H1 (cell line): Measurements from ENCODE around the gene PPP1R11. TPM values are rescaled to one million over a fixed set of nuclear protein-coding genes. Genes with fewer than 3 reads are reported as not detected.

Experiments
- CTCF ChIA-PET: fragments of 300-600 bp; sonication (Branson Sonifier 250); formaldehyde crosslinking; loops from one replicate; lab custom pipeline; 2021; ENCODE audit not compliant: partially characterized antibody; lab: Charles Lee
- POLR2A ChIA-PET: fragments of 300-600 bp; sonication (Branson Sonifier 250); formaldehyde crosslinking; loops from one replicate; lab custom pipeline; 2021; ENCODE audit warnings: inconsistent platforms; ENCODE audit not compliant: partially characterized antibody; lab: Charles Lee
- DNase-seq, 2 experiments: peaks; one replicate each; pipeline versions ENCODE4 v3.0.0 to v3.0.0-alpha.2; 2010 to 2022; ENCODE audit warnings: low spot score in 2 of 2, low read depth in 1 of 2, mixed read lengths in 1 of 2
- FAIRE-seq: peaks from 2 replicates; lab custom pipeline; 2011; peaks lifted over from hg19 to GRCh38; lab: Jason Lieb, UNC
- H2AFZ ChIP-seq: 2 replicates; pipeline ENCODE4 v1.8.1; 2012; ENCODE audit warnings: low read length, inconsistent platforms
- H2AK5ac ChIP-seq: 2 replicates; pipeline ENCODE4 v1.6.1; 2013; ENCODE audit warnings: low read depth, low read length
- H2BK120ac ChIP-seq: replicated peaks from 2 replicates; pipeline ENCODE3; 2013; ENCODE audit warnings: low read depth, low read length, inconsistent platforms
- H2BK12ac ChIP-seq: 2 replicates; pipeline ENCODE4 v1.6.1; 2013; ENCODE audit warnings: low read depth, low read length
- H2BK15ac ChIP-seq: 2 replicates; pipeline ENCODE4 v1.6.1; 2013; ENCODE audit warnings: low read length
- H2BK20ac ChIP-seq: 2 replicates; pipeline ENCODE4 v1.6.1; 2013; ENCODE audit warnings: low read length
- H2BK5ac ChIP-seq: 2 replicates; pipeline ENCODE4 v1.6.1; 2013; ENCODE audit warnings: low read depth, low read length
- H3K14ac ChIP-seq: 2 replicates; pipeline ENCODE4 v1.6.1; 2013; ENCODE audit warnings: inconsistent platforms; ENCODE audit not compliant: insufficient read length
- H3K18ac ChIP-seq: 2 replicates; pipeline ENCODE4 v1.6.1; 2013; ENCODE audit warnings: low read length; ENCODE audit errors: extremely low read depth
- H3K23ac ChIP-seq: 2 replicates; pipeline ENCODE4 v1.6.1; 2013; ENCODE audit warnings: inconsistent platforms; ENCODE audit not compliant: insufficient read length
- H3K23me2 ChIP-seq: 2 replicates; pipeline ENCODE4 v1.6.1; 2013; ENCODE audit warnings: low read depth, low read length
- H3K27ac ChIP-seq: 2 replicates; pipeline ENCODE4 v1.6.1; 2011; ENCODE audit warnings: low read depth, low read length, inconsistent platforms
- H3K27me3 ChIP-seq, 4 experiments: replicated peaks in 1 of 4; 1 replicate in 1 of 4; 2 replicates in 3 of 4; pipeline versions ENCODE4 v1.6.1 to v1.8.1; 2011 to 2013; ENCODE audit warnings: low read length in 3 of 4, mild to moderate bottlenecking in 3 of 4, inconsistent platforms in 2 of 4, mixed read lengths in 2 of 4, moderate library complexity in 1 of 4; ENCODE audit not compliant: control insufficient read depth in 3 of 4, insufficient read depth in 3 of 4; ENCODE audit errors: extremely low read depth in 1 of 4
- H3K36me3 ChIP-seq, 4 experiments: 2 replicates each; pipeline versions ENCODE4 v1.6.1 to v1.8.1; 2011 to 2013; ENCODE audit warnings: mild to moderate bottlenecking in 4 of 4, low read length in 3 of 4, moderate library complexity in 2 of 4, control low read depth in 1 of 4, inconsistent platforms in 1 of 4; ENCODE audit not compliant: insufficient read depth in 4 of 4, control insufficient read depth in 2 of 4
- H3K4ac ChIP-seq: replicated peaks from 2 replicates; pipeline ENCODE3; 2013; ENCODE audit warnings: low read length, low read depth, mixed read lengths, inconsistent platforms; ENCODE audit not compliant: insufficient read length
- H3K4me1 ChIP-seq, 4 experiments: replicated peaks in 1 of 4; 1 replicate in 1 of 4; 2 replicates in 3 of 4; pipeline versions ENCODE4 v1.6.1 to v1.8.1; 2011 to 2013; ENCODE audit warnings: low read length in 3 of 4, inconsistent platforms in 2 of 4, mixed read lengths in 1 of 4; ENCODE audit not compliant: insufficient read depth in 4 of 4, control insufficient read depth in 3 of 4
- H3K4me2 ChIP-seq, 2 experiments: 2 replicates each; pipeline versions ENCODE4 v1.6.1 to v1.8.1; 2011 to 2013; ENCODE audit warnings: low read depth in 2 of 2, low read length in 2 of 2, control low read depth in 1 of 2, inconsistent platforms in 1 of 2, mild to moderate bottlenecking in 1 of 2; ENCODE audit not compliant: insufficient read depth in 1 of 2
- H3K4me3 ChIP-seq, 4 experiments: fragments of 200-600, 300-600 bp in 1 of 4; sonication (generic), shearing (Covaris generic), sonication (Bioruptor Twin) in 1 of 4; 2 replicates each; pipeline versions ENCODE4 v1.5.1 to v1.8.1; 2011 to 2016; ENCODE audit warnings: low read length in 4 of 4, low read depth in 3 of 4, control low read depth in 2 of 4, inconsistent platforms in 2 of 4, mild to moderate bottlenecking in 2 of 4, mixed read lengths in 1 of 4, moderate library complexity in 1 of 4; ENCODE audit not compliant: insufficient read depth in 2 of 4; ENCODE audit errors: extremely low read depth in 1 of 4
- H3K56ac ChIP-seq: replicated peaks from 2 replicates; pipeline ENCODE3; 2013; ENCODE audit warnings: low read depth, mild to moderate bottlenecking, mixed read lengths, low read length, inconsistent platforms; ENCODE audit not compliant: insufficient read length
- H3K79me1 ChIP-seq: 2 replicates; pipeline ENCODE4 v1.6.1; 2013; ENCODE audit warnings: low read depth, low read length, control low read depth
- H3K79me2 ChIP-seq, 2 experiments: 2 replicates each; pipeline versions ENCODE4 v1.6.1 to v1.8.1; 2012 to 2013; ENCODE audit warnings: low read length in 2 of 2, mild to moderate bottlenecking in 2 of 2, inconsistent platforms in 1 of 2; ENCODE audit not compliant: insufficient read depth in 2 of 2, control insufficient read depth in 1 of 2
- H3K9ac ChIP-seq, 4 experiments: replicated peaks in 1 of 4; 1 replicate in 1 of 4; 2 replicates in 3 of 4; pipeline versions ENCODE4 v1.6.1 to v1.8.1; 2011 to 2013; ENCODE audit warnings: low read depth in 3 of 4, low read length in 3 of 4, control low read depth in 2 of 4, mild to moderate bottlenecking in 2 of 4, moderate library complexity in 2 of 4, inconsistent platforms in 1 of 4; ENCODE audit errors: extremely low read depth in 1 of 4
- H3K9me3 ChIP-seq, 2 experiments: 2 replicates each; pipeline versions ENCODE4 v1.6.1 to v1.8.1; 2012 to 2013; ENCODE audit warnings: mild to moderate bottlenecking in 2 of 2, moderate library complexity in 2 of 2, control low read depth in 1 of 2, inconsistent platforms in 1 of 2, low read depth in 1 of 2, low read length in 1 of 2, mixed read lengths in 1 of 2; ENCODE audit not compliant: insufficient read depth in 2 of 2
- H4K20me1 ChIP-seq, 2 experiments: replicated peaks in 1 of 2; 2 replicates each; pipeline versions ENCODE3 to v1.8.1; 2011 to 2013; ENCODE audit warnings: inconsistent platforms in 2 of 2, low read length in 2 of 2, mild to moderate bottlenecking in 1 of 2; ENCODE audit not compliant: insufficient read depth in 2 of 2, control insufficient read depth in 1 of 2
- H4K5ac ChIP-seq: 2 replicates; pipeline ENCODE4 v1.6.1; 2013; ENCODE audit warnings: low read length, low read depth, mixed read lengths, inconsistent platforms; ENCODE audit not compliant: insufficient read length
- H4K8ac ChIP-seq: 2 replicates; pipeline ENCODE4 v1.8.0; 2013; ENCODE audit warnings: mild to moderate bottlenecking, moderate library complexity, low read length, inconsistent platforms; ENCODE audit not compliant: insufficient read depth; ENCODE audit errors: extremely low read depth
- H4K91ac ChIP-seq: replicated peaks from 2 replicates; pipeline ENCODE3; 2013; ENCODE audit warnings: low read length, mixed read lengths, inconsistent platforms; ENCODE audit not compliant: insufficient read length
- CREB1 ChIP-seq: IDR thresholded peaks from 2 replicates; pipeline ENCODE4 v1.6.1; 2012; ENCODE audit warnings: inconsistent platforms
- EP300 ChIP-seq, 2 experiments: IDR thresholded peaks; 1 replicate in 1 of 2; 2 replicates in 1 of 2; pipeline ENCODE4 v1.6.1; 2011 to 2012; ENCODE audit warnings: low read depth in 2 of 2, low read length in 2 of 2, mild to moderate bottlenecking in 2 of 2, borderline replicate concordance in 1 of 2, inconsistent platforms in 1 of 2, moderate library complexity in 1 of 2
- HDAC2 ChIP-seq, 2 experiments: fragments of 300-600 bp in 1 of 2; sonication (generic) in 1 of 2; IDR thresholded peaks; 2 replicates each; pipeline ENCODE4 v1.6.1; 2011 to 2012; ENCODE audit warnings: low read depth in 2 of 2, low read length in 2 of 2, mild to moderate bottlenecking in 2 of 2, moderate library complexity in 2 of 2, borderline replicate concordance in 1 of 2, inconsistent platforms in 1 of 2
- NANOG ChIP-seq: IDR thresholded peaks from 2 replicates; pipeline ENCODE4 v1.6.1; 2011; ENCODE audit warnings: low read length, low read depth, mild to moderate bottlenecking, inconsistent platforms; ENCODE audit not compliant: insufficient read depth, poor library complexity, severe bottlenecking
- POLR2AphosphoS5 ChIP-seq: IDR thresholded peaks from 2 replicates; pipeline ENCODE4 v1.6.1; 2011; ENCODE audit warnings: low read depth, low read length
- POU5F1 ChIP-seq: IDR thresholded peaks from 2 replicates; pipeline ENCODE4 v1.6.1; 2011; ENCODE audit warnings: low read depth, mild to moderate bottlenecking, low read length, moderate library complexity
- WGBS, 2 experiments: shearing (Covaris generic) in 1 of 2; methylation state at CpG; one replicate each; pipeline versions ENCODE4 v1.1.6 to v1.1.7; 2013 to 2015; ENCODE audit warnings: low lambda C conversion rate in 2 of 2, mixed read lengths in 2 of 2, inconsistent platforms in 1 of 2, low coverage in 1 of 2, missing lambda C conversion rate in 1 of 2; ENCODE audit not compliant: insufficient replicate concordance in 2 of 2, insufficient coverage in 1 of 2, insufficient read length in 1 of 2; ENCODE audit errors: extremely low coverage in 1 of 2, missing lambda C conversion rate in 1 of 2; 5-methylcytosine and 5-hydroxymethylcytosine counted together
- polyA plus RNA-seq, 7 experiments: library from polyadenylated mRNA; depleted of rRNA in 3 of 7; stranded (reverse) in 5 of 7; unstranded in 2 of 7; fragments of >200 nt in 5 of 7; fragments of 200-250 nt in 2 of 7; gene quantifications; 1 replicate in 5 of 7; 2 replicates in 1 of 7; 4 replicates in 1 of 7; pipeline versions ENCODE4 v1.2.1 to v1.2.3, GENCODE V29; 2011 to 2013; ENCODE audit warnings: missing spikeins in 2 of 7, mixed read lengths in 2 of 7
- total RNA-seq: library from RNA; stranded (reverse); fragmentation: NEBNext Ultra II Directional; extraction: Animal tissue kit (Norgen Biotek cat#: 25700); gene quantifications from 2 replicates; pipeline ENCODE4 v1.2.1, GENCODE V29; 2021

The PPP1R11 gene
- total and polyA plus RNA-seq, 2 of the 8 experiments (the other 6 are each of a cell fraction or from before 2014, with no cell fraction given): 26.1 to 32.8 TPM

- DNase-seq (no peak), FAIRE-seq (no peak)
- H3K36me3 ChIP-seq: no peaks in the 10 kb centered on the region
- H2BK12ac ChIP-seq: no peak overlapping the region
- H3K4me2 ChIP-seq: no peak overlapping the region
- H4K91ac ChIP-seq: no peak overlapping the region
- H3K4me1 ChIP-seq: no peaks in the 10 kb centered on the region
- H3K56ac ChIP-seq: no peak overlapping the region
- H3K18ac ChIP-seq: no peak overlapping the region
- H3K79me1 ChIP-seq: no peaks in the 10 kb centered on the region
- H3K27me3 ChIP-seq: no peaks in the 10 kb centered on the region
- H4K5ac ChIP-seq: no peak overlapping the region
- CTCF ChIA-PET: no interaction called here
- no peak overlapping the region for H2AK5ac ChIP-seq
- POLR2A ChIA-PET: no interaction called here
- no peak overlapping the region for H3K27ac ChIP-seq
- no peak overlapping the region for H2BK120ac ChIP-seq
- H3K23ac ChIP-seq: no peak overlapping the region
- TF ChIP-seq EP300 (IDR thresholded peaks at IDR 0.05; ENCODE audit: borderline replicate concordance in 1 of 2, low read depth in 2 of 2, low read length in 2 of 2) (no peak), NANOG (no peak), CREB1 (no peak), POU5F1 (no peak), HDAC2 (IDR thresholded peaks at IDR 0.05; ENCODE audit: borderline replicate concordance in 1 of 2, low read depth in 2 of 2, low read length in 2 of 2) (no peak), POLR2AphosphoS5 (no peak)
- no peak overlapping the region for H2BK5ac ChIP-seq
- WGBS, 2 experiments: 83% methylated on average over 1 of the region's 1 CpG; no CpG with 5 or more reads in 1 of the 2 experiments
- no peak overlapping the region for H4K8ac ChIP-seq
- H3K14ac ChIP-seq: no peak overlapping the region
- no peak overlapping the region for H2AFZ ChIP-seq
- H2BK20ac ChIP-seq: no peak overlapping the region
- H3K9ac ChIP-seq: no peak overlapping the region
- no peak overlapping the region for H2BK15ac ChIP-seq
- H3K4ac ChIP-seq: no peak overlapping the region
- H3K4me3 ChIP-seq: no peak overlapping the region
- no peaks in the 10 kb centered on the region for H3K9me3 ChIP-seq
- H3K23me2 ChIP-seq: no peaks in the 10 kb centered on the region
- no peaks in the 10 kb centered on the region for H4K20me1 ChIP-seq
- H3K79me2 ChIP-seq: no peaks in the 10 kb centered on the region
Measured at GRCh38 chr6:30029588-30029987, 37.4 kb upstream of the PPP1R11 start.
